Thyroid gland (tissue), 4 donors: ENCODE measurements around the gene TRUB2.

Experiments
- CTCF ChIP-seq, 6 experiments: fragments of 200-600 bp in 3 of 6; fragments of 450-650 bp in 3 of 6; sonication (generic) in 3 of 6; IDR thresholded peaks; one replicate each; pipeline ENCODE4 v1.5.1; 2016 to 2019; ENCODE audit warnings: antibody characterized with exemption in 6 of 6, mild to moderate bottlenecking in 2 of 6, inconsistent platforms in 1 of 6, moderate library complexity in 1 of 6
- POLR2A ChIP-seq, 2 donors: fragments of 450-650 bp; IDR thresholded peaks; one replicate each; pipeline ENCODE4 v1.6.1; 2017; ENCODE audit warnings: antibody characterized with exemption in 2 of 2, mild to moderate bottlenecking in 2 of 2, moderate library complexity in 1 of 2

GRCh38 chr9:128304136-128304970 is 17.9 kb downstream of the TRUB2 start:
- no peak for TF ChIP-seq CTCF (IDR thresholded peaks at IDR 0.05)
- TF ChIP-seq POLR2A (IDR thresholded peaks at IDR 0.05): no peak
